Mesendoderm (in vitro differentiated cells): Measurements from ENCODE around the gene DAB1.

Experiments used
- DNase-seq: peaks from one replicate; pipeline ENCODE4 v3.0.0; 2013
- H2AK5ac ChIP-seq: 2 replicates; pipeline ENCODE4 v1.6.1; 2013; ENCODE audit warnings: low read length, inconsistent platforms
- H2BK120ac ChIP-seq: 2 replicates; pipeline ENCODE4 v1.6.1; 2013; ENCODE audit warnings: low read depth, mild to moderate bottlenecking, low read length, moderate library complexity, mixed read lengths
- H2BK15ac ChIP-seq: replicated peaks from 2 replicates; pipeline ENCODE4 v1.6.1; 2013; ENCODE audit warnings: low read depth, mild to moderate bottlenecking, moderate library complexity
- H2BK5ac ChIP-seq: 2 replicates; pipeline ENCODE4 v1.6.1; 2013; ENCODE audit warnings: low read length, inconsistent platforms
- H3K18ac ChIP-seq: 2 replicates; pipeline ENCODE4 v1.6.1; 2013; ENCODE audit warnings: mild to moderate bottlenecking, low read length, mixed read lengths
- H3K23ac ChIP-seq: one replicate; pipeline ENCODE4 v1.6.1; 2013; ENCODE audit warnings: low read length
- H3K27ac ChIP-seq: 2 replicates; pipeline ENCODE4 v1.5.1; 2013; ENCODE audit warnings: low read depth, mild to moderate bottlenecking, inconsistent platforms, low read length, moderate library complexity
- H3K27me3 ChIP-seq: 2 replicates; pipeline ENCODE4 v1.6.1; 2013; ENCODE audit warnings: low read length, control low read depth, mild to moderate bottlenecking, inconsistent platforms; ENCODE audit not compliant: insufficient read depth, poor library complexity
- H3K36me3 ChIP-seq: 2 replicates; pipeline ENCODE4 v1.6.1; 2013; ENCODE audit warnings: low read length, inconsistent platforms; ENCODE audit not compliant: control insufficient read depth, insufficient read depth
- H3K4ac ChIP-seq: one replicate; pipeline ENCODE4 v1.6.1; 2013; ENCODE audit warnings: low read depth, mild to moderate bottlenecking, low read length, moderate library complexity
- H3K4me1 ChIP-seq: 2 replicates; pipeline ENCODE4 v1.6.1; 2013; ENCODE audit warnings: low read depth, low read length, inconsistent platforms; ENCODE audit not compliant: control insufficient read depth
- H3K4me2 ChIP-seq: 2 replicates; pipeline ENCODE4 v1.6.1; 2013; ENCODE audit warnings: low read length
- H3K4me3 ChIP-seq: 2 replicates; pipeline ENCODE4 v1.5.1; 2013; ENCODE audit warnings: mild to moderate bottlenecking, low read length
- H3K56ac ChIP-seq: one replicate; pipeline ENCODE4 v1.6.1; 2013; ENCODE audit warnings: low read length
- H3K79me1 ChIP-seq: 2 replicates; pipeline ENCODE4 v1.6.1; 2013; ENCODE audit warnings: low read length, inconsistent platforms
- H3K79me2 ChIP-seq: 2 replicates; pipeline ENCODE4 v1.6.1; 2013; ENCODE audit warnings: mild to moderate bottlenecking, low read length; ENCODE audit not compliant: control insufficient read depth, insufficient read depth
- H3K9ac ChIP-seq: 2 replicates; pipeline ENCODE4 v1.6.1; 2013; ENCODE audit warnings: low read length, inconsistent platforms
- H4K5ac ChIP-seq: one replicate; pipeline ENCODE4 v1.6.1; 2013; ENCODE audit warnings: low read length
- H4K8ac ChIP-seq: one replicate; pipeline ENCODE4 v1.6.1; 2013; ENCODE audit warnings: low read depth, mild to moderate bottlenecking, control low read depth, low read length, moderate library complexity
- WGBS: extraction: QIAGEN DNeasy Blood & Tissue Kit; methylation state at CpG from one replicate; pipeline ENCODE4 v1.1.7; 2013; ENCODE audit warnings: low lambda C conversion rate, missing lambda C conversion rate; ENCODE audit not compliant: insufficient coverage; ENCODE audit errors: extremely low coverage; 5-methylcytosine and 5-hydroxymethylcytosine counted together

DAB1 gene

GRCh38 chr1:57272601-57273000, 151.3 kb downstream of the DAB1 start:
- H2BK5ac ChIP-seq = no peak overlapping the region
- WGBS = no CpG with 5 or more reads among the region's 2 CpGs

GRCh38 chr1:57272150-57272549, 151.7 kb downstream of the DAB1 start:
- no peak overlapping the region for H2AK5ac ChIP-seq
- no peak overlapping the region for H4K5ac ChIP-seq
- H3K79me1 ChIP-seq = peaks cover 2% of the 10 kb centered on the region
- peaks cover 3% of the 10 kb centered on the region for H3K4me1 ChIP-seq
- no peak overlapping the region for H3K18ac ChIP-seq
- no peak overlapping the region for H3K4me3 ChIP-seq
- H3K4me2 ChIP-seq = no peak overlapping the region
- WGBS = no CpG with 5 or more reads among the region's 2 CpGs
- H2BK15ac ChIP-seq = no peak overlapping the region
- no peak overlapping the region for H3K27ac ChIP-seq
- no peaks in the 10 kb centered on the region for H3K27me3 ChIP-seq
- no peak overlapping the region for H2BK5ac ChIP-seq
- DNase-seq = no peak
- no peak overlapping the region for H3K23ac ChIP-seq
- H3K79me2 ChIP-seq = no peaks in the 10 kb centered on the region
- H4K8ac ChIP-seq = no peak overlapping the region
- no peak overlapping the region for H3K9ac ChIP-seq
- no peaks in the 10 kb centered on the region for H3K36me3 ChIP-seq
- no peak overlapping the region for H3K56ac ChIP-seq
- no peak overlapping the region for H3K4ac ChIP-seq
- H2BK120ac ChIP-seq = no peak overlapping the region

More at GRCh38 chr1:57272601-57273000, 151.3 kb downstream of the DAB1 start:
- H3K4me1 ChIP-seq = peaks cover 3% of the 10 kb centered on the region
- no peak overlapping the region for H3K4me3 ChIP-seq
- H3K23ac ChIP-seq = no peak overlapping the region
- no peak overlapping the region for H3K27ac ChIP-seq
- H3K56ac ChIP-seq = no peak overlapping the region
- H3K79me2 ChIP-seq = no peaks in the 10 kb centered on the region
- no peaks in the 10 kb centered on the region for H3K27me3 ChIP-seq
- no peak overlapping the region for H4K5ac ChIP-seq
- peaks cover 2% of the 10 kb centered on the region for H3K79me1 ChIP-seq
- no peak overlapping the region for H3K18ac ChIP-seq
- no peak overlapping the region for H2AK5ac ChIP-seq
- H2BK15ac ChIP-seq = no peak overlapping the region
- no peak overlapping the region for H3K9ac ChIP-seq
- H2BK120ac ChIP-seq = no peak overlapping the region
- H3K36me3 ChIP-seq = no peaks in the 10 kb centered on the region
- H3K4ac ChIP-seq = no peak overlapping the region
- no peak overlapping the region for H4K8ac ChIP-seq
- no peak for DNase-seq
- H3K4me2 ChIP-seq = no peak overlapping the region

- Histone ChIP-seq H3K27ac (no peak overlapping the region), H3K23ac (no peak overlapping the region), H2BK120ac (no peak overlapping the region), H3K4me3 (no peak overlapping the region), H3K56ac (no peak overlapping the region), H4K8ac (no peak overlapping the region), H3K4me2 (no peak overlapping the region), H3K36me3 (no peaks in the 10 kb centered on the region), H2BK15ac (no peak overlapping the region), H2AK5ac (no peak overlapping the region), H3K79me2 (no peaks in the 10 kb centered on the region), H3K79me1 (peaks cover 2% of the 10 kb centered on the region), H2BK5ac (no peak overlapping the region), H3K4me1 (peaks cover 3% of the 10 kb centered on the region), H3K4ac (no peak overlapping the region), H4K5ac (no peak overlapping the region), H3K27me3 (no peaks in the 10 kb centered on the region), H3K9ac (no peak overlapping the region), H3K18ac (no peak overlapping the region)
- no CpG with 5 or more reads among the region's 8 CpGs for whole genome bisulfite sequencing
- no peak for DNase-seq
Observed at GRCh38 chr1:57270927-57271698, 152.7 kb downstream of the DAB1 start.

GRCh38 chr1:57269630-57270225, 154.1 kb downstream of the DAB1 start:
- Histone ChIP-seq H3K4ac (no peak overlapping the region), H2BK120ac (no peak overlapping the region), H3K9ac (no peak overlapping the region), H3K79me2 (no peaks in the 10 kb centered on the region), H3K23ac (no peak overlapping the region), H2BK5ac (no peak overlapping the region), H3K27me3 (no peaks in the 10 kb centered on the region), H3K4me1 (peaks cover 3% of the 10 kb centered on the region), H3K56ac (no peak overlapping the region), H3K79me1 (peaks cover 2% of the 10 kb centered on the region), H3K18ac (no peak overlapping the region), H3K4me2 (no peak overlapping the region), H2AK5ac (no peak overlapping the region), H3K4me3 (no peak overlapping the region), H2BK15ac (no peak overlapping the region), H4K5ac (no peak overlapping the region), H3K36me3 (no peaks in the 10 kb centered on the region), H4K8ac (no peak overlapping the region), H3K27ac (no peak overlapping the region)
- peak; percentile 13 for DNase-seq
- WGBS = no CpG with 5 or more reads among the region's 10 CpGs

GRCh38 chr1:57265104-57265503, 158.8 kb downstream of the DAB1 start:
- Histone ChIP-seq H2AK5ac (no peak overlapping the region), H3K4me1 (peaks cover 3% of the 10 kb centered on the region), H3K4me3 (no peak overlapping the region), H3K27ac (no peak overlapping the region), H3K56ac (no peak overlapping the region), H3K4ac (no peak overlapping the region), H3K4me2 (no peak overlapping the region), H3K9ac (no peak overlapping the region), H2BK5ac (no peak overlapping the region), H2BK15ac (no peak overlapping the region), H3K18ac (no peak overlapping the region), H3K79me1 (peaks cover 5% of the 10 kb centered on the region), H2BK120ac (no peak overlapping the region), H4K5ac (no peak overlapping the region), H3K27me3 (no peaks in the 10 kb centered on the region), H3K79me2 (no peaks in the 10 kb centered on the region), H3K23ac (no peak overlapping the region), H3K36me3 (no peaks in the 10 kb centered on the region), H4K8ac (no peak overlapping the region)
- no peak for DNase-seq
- no CpG with 5 or more reads among the region's 5 CpGs for WGBS
